ENCODE results near the gene TMED8. TPM values are rescaled to one million over a fixed set of nuclear protein-coding genes. Genes with fewer than 3 reads are reported as not detected.

Gene TMED8
- total and polyA plus RNA-seq, 7 donors, result 1.5 to 9.2 (median 2.9) TPM

DNA sequence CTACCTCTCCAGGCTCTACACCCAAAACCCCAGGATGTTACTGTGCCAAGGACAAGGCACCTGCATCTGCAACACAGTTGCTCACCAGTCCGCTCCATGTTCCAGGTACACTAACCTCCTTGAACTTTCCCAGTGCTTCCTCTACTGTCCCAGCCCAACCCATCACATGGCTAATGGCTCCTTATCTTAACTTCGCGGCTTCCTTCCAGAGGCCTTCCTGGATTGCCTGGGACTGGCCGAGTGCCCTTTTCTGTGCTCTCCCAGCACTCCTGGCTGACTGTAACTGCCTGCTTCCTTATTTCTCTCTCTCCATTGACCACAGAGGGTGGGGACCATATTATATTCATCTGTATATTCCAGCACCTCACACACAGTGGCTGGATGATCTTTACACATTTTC lies 77.1 kb downstream of the TMED8 start:
- H3K36me3 ChIP-seq (ENCODE audit: insufficient read depth in 1 of 2, low read depth in 1 of 2), result peaks cover 0 to 67% of the 10 kb centered on the region in 2 donors
- intact Hi-C loops (cut with DNase I), result loop anchor here in 1 of 2 donors (1.0 kb wide), 1 partner anchor 17 kb away; no protein-coding TSS in a partner anchor

DNA sequence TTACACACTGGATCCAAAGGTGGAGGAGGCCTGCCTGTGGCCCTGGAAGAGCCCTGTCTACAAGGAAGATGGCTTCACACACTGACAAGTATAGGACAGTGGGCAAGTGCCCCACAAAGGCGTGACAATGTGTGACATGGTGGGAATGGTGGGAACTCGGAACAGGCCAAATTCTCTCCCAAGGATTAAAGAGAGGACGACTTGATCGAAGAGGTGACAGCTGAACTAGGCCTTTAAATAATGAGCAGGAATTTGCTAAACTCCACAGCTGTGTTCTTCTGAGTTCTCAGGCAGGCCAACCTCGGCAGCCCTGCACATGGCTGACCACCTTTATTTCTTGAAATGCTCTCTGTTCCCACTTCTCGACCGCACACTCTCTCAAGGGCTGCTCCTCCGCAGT lies 80.0 kb downstream of the TMED8 start:
- intact Hi-C loops (cut with DNase I), result no loop called here
- H3K9me3 ChIP-seq, result no peaks in the 10 kb centered on the region
- TF ChIP-seq, protein P1, sequence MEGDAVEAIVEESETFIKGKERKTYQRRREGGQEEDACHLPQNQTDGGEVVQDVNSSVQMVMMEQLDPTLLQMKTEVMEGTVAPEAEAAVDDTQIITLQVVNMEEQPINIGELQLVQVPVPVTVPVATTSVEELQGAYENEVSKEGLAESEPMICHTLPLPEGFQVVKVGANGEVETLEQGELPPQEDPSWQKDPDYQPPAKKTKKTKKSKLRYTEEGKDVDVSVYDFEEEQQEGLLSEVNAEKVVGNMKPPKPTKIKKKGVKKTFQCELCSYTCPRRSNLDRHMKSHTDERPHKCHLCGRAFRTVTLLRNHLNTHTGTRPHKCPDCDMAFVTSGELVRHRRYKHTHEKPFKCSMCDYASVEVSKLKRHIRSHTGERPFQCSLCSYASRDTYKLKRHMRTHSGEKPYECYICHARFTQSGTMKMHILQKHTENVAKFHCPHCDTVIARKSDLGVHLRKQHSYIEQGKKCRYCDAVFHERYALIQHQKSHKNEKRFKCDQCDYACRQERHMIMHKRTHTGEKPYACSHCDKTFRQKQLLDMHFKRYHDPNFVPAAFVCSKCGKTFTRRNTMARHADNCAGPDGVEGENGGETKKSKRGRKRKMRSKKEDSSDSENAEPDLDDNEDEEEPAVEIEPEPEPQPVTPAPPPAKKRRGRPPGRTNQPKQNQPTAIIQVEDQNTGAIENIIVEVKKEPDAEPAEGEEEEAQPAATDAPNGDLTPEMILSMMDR (IDR thresholded peaks at IDR 0.05), result no peak
- ATAC-seq, result no peak
- H3K4me1 ChIP-seq, result peaks cover 7% of the 10 kb centered on the region
- H3K4me3 ChIP-seq, result no peak overlapping the region
- H3K27ac ChIP-seq, result no peak overlapping the region
- no peak for DNase-seq
- peaks cover 2 to 86% of the 10 kb centered on the region in 2 donors for H3K36me3 ChIP-seq (ENCODE audit: insufficient read depth in 1 of 2, low read depth in 1 of 2)
- 68 to 73% (median 69%) methylated on average over 8 of the region's 8 CpGs for WGBS, 3 donors
- H3K27me3 ChIP-seq (ENCODE audit: insufficient read depth in 3 of 3, low read length in 2 of 3), result no peaks in the 10 kb centered on the region

More for the DNA sequence above, 77.1 kb downstream of the TMED8 start:
- H3K4me1 ChIP-seq, result peaks cover 34% of the 10 kb centered on the region
- 82 to 90% (median 87%) methylated on average over 4 of the region's 4 CpGs for WGBS, 3 donors
- ATAC-seq (no peak), DNase-seq (no peak)
- TF ChIP-seq, protein P1 (IDR thresholded peaks at IDR 0.05), result no peak
- no peak overlapping the region for H3K4me3 ChIP-seq
- H3K27ac ChIP-seq, result no peak overlapping the region
- H3K27me3 ChIP-seq (ENCODE audit: insufficient read depth in 3 of 3, low read length in 2 of 3), result no peaks in the 10 kb centered on the region
- no peaks in the 10 kb centered on the region for H3K9me3 ChIP-seq

DNA sequence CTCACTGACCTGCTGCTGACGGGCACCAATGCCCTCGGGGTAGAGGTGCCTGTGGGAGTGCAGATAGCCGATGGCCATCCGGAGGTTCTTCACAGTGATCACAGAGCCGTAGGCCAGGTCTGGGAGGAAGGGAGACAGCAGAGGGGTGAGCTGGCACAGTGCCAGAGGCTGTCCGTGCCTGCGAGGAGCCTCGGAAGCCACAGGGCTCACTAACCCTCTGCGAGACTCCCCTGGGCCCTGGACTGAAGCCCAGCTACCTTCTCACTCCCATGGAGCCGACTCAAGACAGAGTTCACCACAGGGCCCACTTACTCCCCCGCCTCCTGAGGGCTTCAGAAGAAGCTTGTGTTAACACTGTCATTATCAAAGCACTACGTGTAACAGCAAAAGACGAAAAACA lies 80.7 kb downstream of the TMED8 start:
- intact Hi-C loops (cut with DNase I), result no loop called here
- no peak for DNase-seq
- TF ChIP-seq, protein P1 (IDR thresholded peaks at IDR 0.05), result no peak
- WGBS, 3 donors, result 80 to 84% (median 81%) methylated on average over 13 of the region's 13 CpGs
- H3K4me1 ChIP-seq, result no peaks in the 10 kb centered on the region
- ATAC-seq, result no peak
- H3K4me3 ChIP-seq, result no peak overlapping the region
- H3K27ac ChIP-seq, result no peak overlapping the region
- H3K36me3 ChIP-seq (ENCODE audit: insufficient read depth in 1 of 2, low read depth in 1 of 2), result peaks cover 2 to 94% of the 10 kb centered on the region in 2 donors
- no peaks in the 10 kb centered on the region for H3K27me3 ChIP-seq (ENCODE audit: insufficient read depth in 3 of 3, low read length in 2 of 3)
- H3K9me3 ChIP-seq, result no peaks in the 10 kb centered on the region

DNA sequence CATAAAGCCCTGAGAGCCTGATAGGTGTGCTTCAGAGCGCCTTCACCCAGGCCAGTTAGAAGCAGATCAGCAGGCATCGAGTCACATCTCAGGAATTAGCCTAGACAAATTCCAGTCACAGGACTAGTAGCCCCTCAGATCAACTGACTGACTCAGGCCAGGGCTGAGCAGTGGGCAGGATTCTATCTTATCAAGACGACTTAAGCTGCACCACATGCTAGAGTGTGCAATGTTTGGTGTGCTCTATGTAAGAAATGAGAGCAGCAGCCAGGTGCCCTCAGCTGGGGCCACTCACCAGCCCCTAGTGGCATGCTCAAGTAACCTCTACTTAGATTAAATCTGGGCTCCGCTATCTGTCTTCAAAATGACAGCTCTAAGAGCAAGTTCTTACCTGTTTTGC lies 86.2 kb downstream of the TMED8 start:
- no peaks in the 10 kb centered on the region for H3K27me3 ChIP-seq (ENCODE audit: insufficient read depth in 3 of 3, low read length in 2 of 3)
- 80 to 90% (median 84%) methylated on average over 4 of the region's 4 CpGs for WGBS, 3 donors
- H3K9me3 ChIP-seq, result no peaks in the 10 kb centered on the region
- peaks cover 6 to 97% of the 10 kb centered on the region in 2 donors for H3K36me3 ChIP-seq (ENCODE audit: insufficient read depth in 1 of 2, low read depth in 1 of 2)
- ATAC-seq (no peak), DNase-seq (no peak)
- intact Hi-C loops (cut with DNase I), result no loop called here
- H3K4me3 ChIP-seq, result no peak overlapping the region
- TF ChIP-seq, protein P1 (IDR thresholded peaks at IDR 0.05), result no peak
- no peak overlapping the region for H3K27ac ChIP-seq
- no peaks in the 10 kb centered on the region for H3K4me1 ChIP-seq

DNA sequence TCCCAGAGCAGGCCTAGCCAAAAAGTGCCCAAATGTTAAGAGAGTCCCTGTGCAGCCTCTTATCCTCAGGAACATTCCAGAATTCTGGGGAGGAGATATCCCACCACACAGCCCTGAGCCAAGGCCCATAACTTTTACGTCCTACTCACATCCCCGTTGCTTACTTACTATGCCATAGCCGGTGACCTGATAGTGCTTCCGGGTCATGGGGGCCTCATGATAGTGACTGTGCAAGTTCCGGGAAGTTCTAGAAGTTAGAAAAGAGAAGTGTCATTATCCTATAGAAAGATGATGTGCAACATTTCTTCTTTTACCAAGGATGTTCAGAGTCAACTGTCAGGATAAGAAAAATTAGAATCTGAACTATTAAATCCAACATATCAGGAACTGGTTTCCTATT lies 90.3 kb downstream of the TMED8 start:
- Histone ChIP-seq H3K27me3 (ENCODE audit: insufficient read depth in 3 of 3, low read length in 2 of 3) (no peaks in the 10 kb centered on the region), H3K4me3 (no peak overlapping the region), H3K27ac (no peak overlapping the region), H3K4me1 (no peaks in the 10 kb centered on the region), H3K36me3 (ENCODE audit: insufficient read depth in 1 of 2, low read depth in 1 of 2) (peaks cover 14 to 100% of the 10 kb centered on the region in 2 donors), H3K9me3 (no peaks in the 10 kb centered on the region)
- DNase-seq, result no peak
- intact Hi-C loops (cut with DNase I), result no loop called here
- TF ChIP-seq, protein P1 (IDR thresholded peaks at IDR 0.05), result no peak
- WGBS, 3 donors, result 89 to 94% (median 93%) methylated on average over 5 of the region's 5 CpGs
- ATAC-seq, result no peak
